ENCODE results near the gene TTC21A. TPM values are rescaled to one million over a fixed set of nuclear protein-coding genes. Genes with fewer than 3 reads are reported as not detected.

The TTC21A gene
- total RNA-seq, 2 experiments from 2014 or later: 1.5 to 1.6 TPM

Small RNA genes within 50 kb of the gene (microRNA-seq; reads per million reads assigned to microRNA genes)
- not detected for gene MIR6822 (ENCODE audit: borderline microRNAs expressed, borderline replicate concordance)

Other genes with a start within 250 kb of the TTC21A start
- gene SCN11A, start 55.7 kb upstream of the TTC21A start, total RNA-seq: under 1 TPM; 0.05 TPM
- 10 to 100 TPM; 32.3 to 32.9 TPM for gene WDR48, start 55.7 kb upstream of the TTC21A start, total RNA-seq
- 10 to 100 TPM; 19.0 to 21.8 TPM for gene GORASP1, start 53 bp upstream of the TTC21A start, total RNA-seq
- gene CSRNP1, start 45.9 kb downstream of the TTC21A start, total RNA-seq: 10 to 100 TPM; 66.5 to 71.0 TPM
- under 1 TPM; 0.62 to 0.72 TPM for gene XIRP1, start 84.9 kb downstream of the TTC21A start, total RNA-seq
- gene CX3CR1, start 172.4 kb downstream of the TTC21A start, total RNA-seq: not detected
- not detected for gene CCR8, start 222.0 kb downstream of the TTC21A start, total RNA-seq

Measured in activated naive CD4-positive, alpha-beta T cell treated with anti-CD3 and anti-CD28 coated beads for 36 hours (primary cell).